IPS DF 19.7 (cell line): Measurements from ENCODE around the gene SLC9A8.

ENCODE experiments used
- DNase-seq: peaks from one replicate; pipeline ENCODE4 v3.0.0-alpha.2; 2013; ENCODE audit warnings: low read depth, low spot score

Gene SLC9A8

DNA sequence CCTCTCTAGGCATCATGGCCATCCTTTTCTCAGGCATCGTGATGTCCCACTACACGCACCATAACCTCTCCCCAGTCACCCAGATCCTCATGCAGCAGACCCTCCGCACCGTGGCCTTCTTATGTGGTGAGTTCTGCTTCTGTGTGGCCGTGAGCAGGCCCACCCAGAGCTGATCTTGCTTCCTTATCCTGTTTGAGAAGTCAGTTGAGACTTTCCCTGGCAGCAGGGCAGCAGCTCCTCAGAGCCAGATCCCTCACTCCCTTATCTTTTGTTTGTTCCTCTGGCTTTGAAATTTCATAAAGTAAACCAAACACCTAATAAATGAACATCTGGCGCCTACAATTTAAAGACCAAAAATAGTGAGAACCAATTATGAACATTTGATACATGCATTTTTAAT, 62.1 kb downstream of the SLC9A8 start:
- no peak for DNase-seq

DNA sequence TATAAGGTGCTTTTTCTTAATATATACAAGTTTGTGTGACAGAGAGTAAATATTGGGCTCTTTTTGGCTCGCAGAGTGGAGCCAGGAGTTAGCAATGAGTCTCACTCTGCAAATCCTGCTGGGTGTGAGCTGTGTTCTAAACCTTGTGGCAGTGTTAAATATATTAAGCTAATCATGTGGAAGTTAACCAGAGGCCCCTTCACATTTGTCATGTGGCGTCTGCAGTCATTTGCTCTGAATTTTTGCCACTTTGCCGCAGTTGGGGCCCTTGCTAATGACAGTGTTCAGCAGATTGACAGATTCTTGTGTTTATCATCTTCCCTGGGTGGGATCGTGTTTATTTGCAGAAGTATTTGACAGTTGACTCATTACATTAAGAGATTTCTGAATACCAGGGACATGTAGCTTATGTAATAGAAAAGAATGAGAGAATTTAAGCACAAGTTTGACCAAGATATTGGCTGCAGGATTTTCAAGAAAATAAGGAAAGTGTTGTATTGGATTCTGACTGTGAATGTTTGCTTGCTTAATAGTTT, 64.8 kb downstream of the SLC9A8 start:
- no peak for DNase-seq

DNA sequence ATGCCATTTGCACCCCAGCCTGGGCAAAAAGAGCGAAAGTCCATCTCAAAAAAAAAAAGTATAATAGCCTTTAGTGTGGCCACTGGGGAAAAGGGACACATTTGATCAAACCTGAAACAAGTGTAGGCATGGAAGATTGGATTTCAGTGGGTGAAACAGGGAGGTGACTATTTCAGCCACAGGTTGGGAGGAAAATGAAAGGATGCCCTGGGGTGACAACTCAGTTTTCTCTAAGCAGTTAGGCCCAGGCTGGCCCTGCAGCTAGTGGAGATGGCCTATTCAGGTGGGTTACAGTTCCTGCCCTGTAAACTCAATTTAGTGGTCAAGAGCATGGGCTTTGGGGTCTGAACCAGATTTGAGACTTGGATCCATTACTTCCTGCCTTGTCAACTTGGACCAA, 66.3 kb downstream of the SLC9A8 start:
- no peak for DNase-seq

DNA sequence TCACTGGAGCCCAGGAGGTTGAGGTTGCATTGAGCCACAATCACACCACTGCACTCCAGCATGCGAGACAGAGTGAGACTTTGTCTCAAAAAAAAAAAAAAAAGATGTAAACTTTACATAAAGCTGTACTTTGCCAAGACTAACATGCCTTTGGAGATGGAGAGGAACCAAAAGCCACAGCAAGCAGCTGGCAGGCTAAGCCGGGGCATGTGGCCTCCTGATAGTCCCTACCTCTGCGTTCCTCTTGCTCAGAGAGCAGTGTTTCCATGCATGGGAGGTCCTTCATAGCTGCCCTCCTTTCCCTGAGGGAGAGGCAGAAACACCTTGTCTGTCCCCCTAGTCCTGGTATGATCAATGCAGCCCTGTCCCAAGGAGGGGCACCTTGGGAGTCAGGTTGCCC, 67.5 kb downstream of the SLC9A8 start:
- no peak for DNase-seq

DNA sequence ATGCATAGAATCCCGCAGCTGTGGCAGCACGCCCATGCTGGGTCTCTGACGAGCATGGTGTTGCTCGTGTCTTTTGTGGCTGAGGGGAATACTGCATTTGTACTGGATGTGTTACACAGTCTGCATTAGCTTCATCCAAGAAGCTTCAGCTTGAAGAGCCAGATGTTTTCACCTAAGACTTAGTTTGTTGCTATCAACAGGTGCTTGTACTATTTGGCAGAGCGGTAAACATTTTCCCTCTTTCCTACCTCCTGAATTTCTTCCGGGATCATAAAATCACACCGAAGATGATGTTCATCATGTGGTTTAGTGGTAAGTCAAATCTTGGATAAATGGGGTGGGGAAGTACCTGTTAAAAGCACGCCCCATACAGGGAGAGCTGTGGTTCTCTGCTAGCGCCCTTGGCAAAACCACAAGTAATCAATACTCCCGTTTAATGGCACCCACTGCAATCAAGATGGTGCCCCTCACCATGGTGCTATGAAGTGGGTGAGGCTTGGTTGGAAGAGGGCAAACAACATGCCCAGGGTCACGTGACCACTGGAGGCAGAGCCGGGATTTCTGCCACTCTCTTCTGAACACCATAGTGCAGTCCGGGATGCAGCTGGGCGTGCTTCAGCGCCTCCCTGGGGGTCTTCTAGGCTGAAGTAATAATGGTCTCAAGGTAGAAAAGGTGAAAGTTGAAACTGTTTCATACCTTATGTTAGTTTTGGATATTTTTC, 68.3 kb downstream of the SLC9A8 start:
- DNase-seq, result no peak

DNA sequence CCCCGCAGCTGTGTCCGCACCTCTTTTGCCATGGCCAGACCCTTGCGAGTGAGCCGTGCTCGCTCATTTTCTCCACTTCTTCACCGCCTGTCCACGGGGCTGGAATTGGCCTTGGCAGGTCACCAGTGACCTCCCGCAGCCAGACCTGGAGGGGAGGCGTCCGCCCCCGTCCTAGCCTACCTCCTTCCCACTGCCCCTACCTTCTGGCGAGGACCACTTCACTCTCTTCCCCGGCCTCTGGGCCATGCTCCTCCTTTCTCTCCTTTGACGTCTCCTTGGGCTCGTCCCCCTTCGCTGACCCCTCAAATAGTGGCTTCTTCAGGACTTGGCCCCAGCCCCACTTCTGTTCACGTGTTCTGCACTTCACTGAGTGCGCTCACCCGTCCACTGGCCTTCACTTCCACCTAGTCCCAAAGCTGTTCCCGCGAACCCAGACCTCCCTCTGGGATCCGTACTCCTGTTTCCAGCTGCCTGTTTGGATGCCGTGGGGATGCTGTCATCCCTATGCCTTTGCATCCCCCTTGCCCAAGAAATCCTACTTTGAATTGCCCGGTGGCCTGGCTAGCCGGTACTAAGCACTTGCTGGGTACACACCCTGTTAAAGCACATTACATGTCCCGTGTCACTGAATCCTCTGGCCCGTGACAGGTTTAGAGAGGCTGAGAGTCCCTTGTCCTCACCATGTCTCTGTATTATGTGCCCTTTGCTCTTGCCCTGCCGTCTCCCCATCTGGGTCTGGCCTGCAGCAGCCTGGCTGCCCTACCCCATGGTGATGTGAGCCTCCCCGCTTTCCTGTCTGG, 69.7 kb downstream of the SLC9A8 start:
- no peak for DNase-seq

DNA sequence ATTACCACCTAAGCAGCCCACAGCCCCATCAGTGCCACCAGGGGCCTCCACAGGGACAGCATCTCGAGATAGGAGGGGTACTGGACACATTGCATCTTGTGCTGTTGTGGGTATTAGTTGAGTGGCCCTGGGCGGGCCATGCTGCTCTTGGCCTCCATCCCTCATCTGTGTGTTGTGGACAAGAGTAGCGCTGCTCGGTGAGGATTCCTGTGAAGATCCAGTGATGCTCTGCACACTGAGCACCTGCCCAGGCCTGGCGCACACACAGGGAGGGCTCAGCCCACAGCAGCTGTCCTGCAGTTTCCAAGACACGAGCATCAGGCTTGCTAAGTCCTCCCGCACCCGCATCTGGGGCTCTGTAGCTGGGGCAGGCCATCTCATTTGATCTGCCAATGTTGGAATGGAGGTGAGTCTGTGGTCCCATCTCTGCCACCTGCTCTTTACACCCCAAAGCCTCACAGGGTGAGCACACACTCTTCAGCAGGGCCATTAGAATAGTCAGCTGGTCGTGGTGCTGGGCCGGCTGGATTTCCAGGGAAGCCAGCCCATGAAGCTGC, 70.7 kb downstream of the SLC9A8 start:
- no peak for DNase-seq

DNA sequence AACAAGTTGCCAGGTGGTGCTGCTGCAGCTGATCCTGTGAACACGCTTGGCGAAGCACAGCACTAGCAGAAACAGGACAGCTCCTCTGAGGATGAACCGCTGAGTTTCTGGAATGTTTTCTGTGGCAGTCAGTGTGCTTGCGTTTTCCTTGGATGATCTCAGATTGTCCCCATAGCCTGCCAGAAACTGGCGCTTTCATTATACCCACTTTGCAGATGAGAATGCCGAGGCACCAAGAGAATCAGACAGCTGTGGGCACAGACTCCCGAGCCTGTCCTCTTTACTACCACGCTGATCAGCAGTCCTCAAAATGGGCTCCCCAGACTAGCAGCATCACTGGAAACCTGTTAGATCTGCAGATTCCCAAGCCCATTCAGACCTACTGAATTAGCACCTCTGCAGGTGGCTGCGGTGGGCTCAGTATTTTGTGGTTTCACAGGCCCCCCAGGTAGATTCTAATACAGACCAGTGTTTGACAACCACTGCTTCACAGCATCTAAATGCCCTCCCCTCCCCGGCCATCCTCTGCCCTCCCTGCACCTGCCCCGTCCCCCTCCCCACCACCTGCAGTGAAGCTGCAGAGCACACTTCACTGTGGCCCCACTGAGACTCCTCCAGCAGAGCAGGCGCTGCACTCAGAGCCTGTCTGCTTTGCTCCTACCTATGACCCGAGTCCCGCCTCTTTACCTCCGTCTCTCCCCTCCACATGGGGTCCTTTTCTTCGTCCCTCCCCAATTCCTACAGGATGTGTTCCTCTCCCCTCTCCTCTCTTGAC, 73.1 kb downstream of the SLC9A8 start:
- no peak for DNase-seq

DNA sequence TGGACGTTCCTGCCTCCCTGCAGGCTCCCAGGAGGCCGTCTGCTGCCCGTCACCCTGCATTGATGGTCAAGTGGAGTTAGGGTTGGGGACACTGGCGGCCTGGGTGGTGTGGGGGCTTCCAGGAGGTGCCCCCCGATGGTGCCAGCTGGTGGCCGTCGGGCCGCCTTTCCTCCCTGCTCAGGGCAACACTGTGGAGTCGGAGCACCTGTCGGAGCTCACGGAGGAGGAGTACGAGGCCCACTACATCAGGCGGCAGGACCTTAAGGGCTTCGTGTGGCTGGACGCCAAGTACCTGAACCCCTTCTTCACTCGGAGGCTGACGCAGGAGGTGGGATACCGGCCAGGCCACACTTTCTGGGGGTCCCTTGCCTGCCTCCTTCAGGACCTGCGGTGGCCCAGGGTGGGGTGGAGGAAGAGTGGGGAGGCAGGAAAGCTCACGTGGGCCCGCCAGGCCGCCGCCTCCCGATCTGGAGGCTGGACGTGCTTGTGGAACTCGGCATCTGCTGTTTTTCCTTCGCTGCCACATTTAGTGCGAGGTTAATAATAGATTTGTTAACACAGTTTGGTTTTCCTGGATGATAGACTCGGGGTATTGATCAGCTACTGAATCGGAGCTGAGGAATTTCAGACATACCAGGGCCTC, 74.1 kb downstream of the SLC9A8 start:
- no peak for DNase-seq

DNA sequence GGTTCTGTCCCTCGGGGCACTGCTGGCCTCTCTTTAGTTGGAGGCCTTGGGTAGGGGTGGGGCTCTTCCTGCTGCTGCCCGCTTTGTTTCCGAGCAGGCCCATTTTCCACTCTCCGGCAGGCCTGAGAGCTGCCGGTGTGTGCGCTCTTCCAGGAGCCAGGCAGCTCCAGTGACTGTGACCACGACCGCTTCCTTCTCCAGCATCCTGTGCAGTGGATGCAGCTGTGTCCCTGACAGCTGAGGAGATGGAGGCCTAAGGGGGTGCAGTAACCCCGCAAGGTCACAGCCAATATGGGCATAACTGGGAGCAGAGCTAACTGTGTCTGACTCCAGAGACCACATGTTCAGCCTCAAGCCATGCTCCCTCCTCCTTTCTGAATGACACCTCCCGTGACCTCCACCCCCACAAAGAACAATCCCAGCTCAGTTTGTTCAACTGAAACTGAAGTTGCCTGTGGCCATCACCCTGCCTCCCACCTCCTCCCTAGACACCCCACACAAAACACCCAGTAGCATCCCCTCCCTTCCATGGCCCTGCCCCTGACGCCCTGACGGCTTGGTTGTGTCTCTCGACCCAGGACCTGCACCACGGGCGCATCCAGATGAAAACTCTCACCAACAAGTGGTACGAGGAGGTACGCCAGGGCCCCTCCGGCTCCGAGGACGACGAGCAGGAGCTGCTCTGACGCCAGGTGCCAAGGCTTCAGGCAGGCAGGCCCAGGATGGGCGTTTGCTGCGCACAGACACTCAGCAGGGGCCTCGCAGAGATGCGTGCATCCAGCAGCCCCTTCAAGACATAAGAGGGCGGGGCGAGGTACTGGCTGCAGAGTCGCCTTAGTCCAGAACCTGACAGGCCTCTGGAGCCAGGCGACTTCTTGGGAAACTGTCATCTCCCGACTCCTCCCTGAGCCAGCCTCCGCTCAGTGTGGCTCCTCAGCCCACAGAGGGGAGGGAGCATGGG, 74.9 kb downstream of the SLC9A8 start:
- DNase-seq, result no peak

DNA sequence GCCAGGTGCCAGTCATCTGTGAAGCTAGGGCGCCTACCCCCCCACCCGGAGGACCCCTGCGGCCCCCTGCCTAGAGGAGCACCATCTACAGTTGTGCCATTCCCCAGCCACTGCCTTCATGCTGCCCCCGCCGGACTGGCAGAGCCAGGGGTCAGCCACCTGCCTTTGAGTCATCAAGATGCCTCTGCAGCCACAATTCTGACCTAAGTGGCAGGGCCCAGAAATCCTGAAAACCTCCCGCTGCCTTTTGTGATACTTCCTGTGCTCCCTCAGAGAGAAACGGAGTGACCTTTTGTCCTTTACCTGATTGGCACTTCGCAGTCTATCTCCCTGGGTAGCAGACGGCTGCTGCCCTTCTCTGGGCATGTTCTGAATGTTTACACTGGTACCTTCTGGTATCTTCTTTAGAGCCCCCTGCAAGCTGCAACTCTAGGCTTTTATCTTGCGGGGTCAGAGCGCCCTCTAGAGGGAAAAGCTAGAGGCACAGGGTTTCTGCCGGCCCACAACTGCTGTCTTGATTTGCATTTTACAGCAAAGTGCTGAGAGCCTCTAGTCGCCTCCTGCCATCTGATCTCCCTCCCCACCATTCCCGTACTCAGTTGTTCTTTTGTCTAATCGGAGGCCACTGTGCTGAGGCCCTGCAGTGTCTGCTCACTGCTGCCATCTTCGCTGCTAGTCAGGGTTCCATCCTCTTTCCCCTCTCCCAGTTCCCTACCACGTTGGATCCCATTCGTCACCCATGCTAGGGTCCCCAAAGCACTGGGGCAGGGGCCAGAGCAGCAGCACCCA, 75.8 kb downstream of the SLC9A8 start:
- peak; percentile 56 for DNase-seq

DNA sequence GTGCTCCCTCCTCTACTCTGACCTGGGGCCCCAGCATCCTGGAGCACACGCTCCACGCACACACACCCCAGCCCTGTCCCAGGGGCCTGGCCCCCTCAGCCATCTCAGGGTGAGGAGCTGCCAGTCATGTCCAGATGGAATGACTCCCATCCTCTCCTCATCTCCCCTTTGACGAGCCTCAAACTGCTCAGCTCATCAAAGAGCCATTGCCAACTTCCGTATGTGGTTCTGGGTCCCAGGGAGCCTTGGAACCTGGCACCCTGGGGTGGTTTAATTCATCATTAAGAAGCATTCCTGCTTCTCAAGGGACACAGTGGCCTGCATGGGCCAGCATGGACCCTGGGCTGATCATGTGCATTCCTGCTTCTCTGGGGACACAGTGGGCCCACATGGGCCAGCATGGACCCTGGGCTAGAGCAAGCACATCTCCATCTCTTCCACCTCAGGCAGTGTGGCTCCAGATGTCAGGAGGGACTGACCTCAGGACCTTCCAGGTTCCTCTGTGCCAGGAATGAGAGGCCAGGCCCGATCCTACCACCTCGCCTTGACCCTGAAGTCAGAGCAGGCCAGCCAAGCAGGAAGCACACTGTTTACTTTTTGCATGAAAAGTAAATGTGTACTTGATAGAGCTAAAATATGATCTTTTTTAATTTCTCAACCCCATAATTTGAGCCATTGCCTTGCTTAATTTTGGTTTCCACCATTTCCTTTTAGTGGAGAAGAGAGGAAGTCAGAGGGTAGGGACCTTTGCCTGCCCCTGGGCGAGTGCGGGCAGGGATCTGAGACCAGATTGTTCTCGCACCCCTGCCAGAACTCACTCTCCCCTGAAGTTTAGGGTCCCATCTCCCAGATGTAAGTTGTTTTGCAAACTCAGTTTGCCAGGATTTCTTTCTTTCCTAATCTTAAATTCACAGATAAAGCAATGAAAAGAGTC, 76.6 kb downstream of the SLC9A8 start:
- DNase-seq, result no peak

DNA sequence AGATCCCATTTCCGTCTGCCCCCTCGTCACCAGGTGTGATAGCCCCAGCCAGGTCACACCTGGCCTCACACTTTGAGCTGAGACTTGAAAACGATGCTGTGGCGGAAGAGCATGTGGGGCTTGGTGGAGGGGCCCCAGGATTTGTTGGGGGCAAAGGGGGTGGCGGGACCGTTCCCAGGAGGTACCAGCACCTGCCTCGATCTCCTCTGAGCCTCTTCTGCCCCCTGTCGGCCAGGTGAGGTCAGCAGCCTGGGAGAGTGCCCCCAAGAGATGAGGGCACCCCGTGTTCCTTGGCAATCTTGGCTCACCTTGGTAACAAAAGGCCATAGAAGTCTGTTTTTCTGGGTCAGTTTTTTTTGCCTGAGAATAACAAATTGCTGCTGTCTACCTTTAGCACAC, 77.3 kb downstream of the SLC9A8 start:
- no peak for DNase-seq

DNA sequence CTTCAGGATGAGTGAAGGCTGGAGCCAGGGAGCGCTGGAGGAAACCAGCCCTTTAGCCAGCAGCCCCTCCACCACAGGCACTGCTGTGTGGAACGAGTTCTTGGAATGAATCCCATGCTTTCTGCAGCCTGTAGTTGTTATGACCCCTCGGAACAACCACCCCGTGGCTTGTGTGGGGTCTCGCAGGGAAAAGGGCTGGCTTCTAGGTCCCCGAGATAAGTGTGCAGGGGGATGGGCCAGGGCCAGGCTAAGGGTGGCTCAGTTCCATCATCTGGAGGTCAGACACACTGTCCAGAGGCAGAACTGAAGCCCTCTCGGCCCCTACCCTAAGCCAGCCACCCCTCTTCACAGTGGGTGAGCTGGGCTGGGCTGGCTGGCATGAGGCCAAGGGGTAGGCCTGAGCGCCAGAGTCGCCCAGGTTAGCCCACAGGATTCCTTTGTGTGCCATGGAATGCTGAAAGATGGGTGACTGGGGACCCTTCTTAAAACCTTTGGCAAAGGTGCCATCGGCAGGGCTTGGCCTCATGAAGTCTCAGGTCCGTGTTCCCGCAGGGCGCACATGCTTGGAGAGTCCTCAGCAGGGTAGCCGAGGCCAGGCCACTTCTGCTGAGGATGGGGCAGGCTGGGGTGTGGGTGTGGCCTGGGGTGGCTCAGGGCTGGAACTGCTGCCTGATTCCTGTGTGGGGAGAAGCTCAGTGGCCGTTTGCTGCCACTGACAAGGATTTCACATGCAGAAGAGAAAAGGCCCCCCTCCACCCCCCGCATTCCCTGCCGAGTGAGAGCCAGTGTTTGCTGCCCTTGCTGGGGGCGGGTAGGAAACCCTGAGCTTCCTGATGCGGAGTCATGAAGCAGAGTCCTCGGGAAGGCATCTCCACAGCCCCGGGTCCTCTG, 78.1 kb downstream of the SLC9A8 start:
- no peak for DNase-seq

DNA sequence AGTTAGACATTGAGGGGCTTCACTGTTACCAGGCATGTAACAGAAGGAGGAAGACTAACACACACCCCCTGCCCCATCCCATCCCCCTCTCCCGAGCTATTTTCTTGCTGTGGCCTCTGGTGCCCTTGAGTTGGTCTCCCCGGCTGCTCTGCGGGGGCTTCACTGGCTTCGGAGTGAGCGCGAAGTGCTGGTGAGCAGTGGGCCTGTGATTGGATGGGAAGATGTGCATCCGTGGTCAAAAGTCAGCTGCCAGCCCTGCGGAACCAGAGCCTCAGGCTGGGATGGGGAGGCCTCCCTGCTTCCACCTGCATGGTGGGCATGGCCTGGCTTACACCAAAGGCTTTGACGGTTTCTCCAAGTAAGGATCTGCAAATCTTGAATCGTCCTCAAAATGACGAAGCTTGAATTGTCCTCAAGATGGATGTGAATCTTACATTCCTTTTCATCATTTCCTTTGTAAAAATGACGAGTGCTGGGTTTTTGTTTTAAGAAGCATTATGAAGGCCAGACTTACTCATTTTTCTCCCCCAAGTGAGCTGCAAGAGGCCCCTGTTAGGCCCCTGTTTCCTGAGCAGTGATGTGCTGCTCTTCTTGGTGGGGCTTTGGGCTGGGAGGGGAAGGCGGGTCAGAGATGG, 79.0 kb downstream of the SLC9A8 start:
- no peak for DNase-seq

DNA sequence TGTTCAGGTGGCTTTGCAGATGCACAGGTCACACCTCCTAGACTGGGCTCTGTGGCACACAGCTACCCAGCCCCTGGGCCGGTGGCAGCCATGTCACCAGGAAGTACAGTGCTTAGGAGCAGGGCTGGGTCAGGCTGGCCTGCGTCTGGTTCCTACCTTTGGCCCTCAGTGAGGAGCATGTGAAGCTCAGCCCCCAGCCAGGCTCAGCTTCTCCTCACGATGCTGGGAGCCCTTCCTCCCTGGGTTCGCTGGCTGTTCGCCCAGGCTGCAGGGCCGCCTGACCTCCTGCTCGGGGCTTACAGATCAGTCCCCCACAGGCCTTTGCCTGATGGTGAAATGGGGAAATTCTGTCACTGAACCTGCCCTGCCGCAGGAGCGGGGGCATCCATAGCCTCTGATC, 79.6 kb downstream of the SLC9A8 start:
- no peak for DNase-seq

DNA sequence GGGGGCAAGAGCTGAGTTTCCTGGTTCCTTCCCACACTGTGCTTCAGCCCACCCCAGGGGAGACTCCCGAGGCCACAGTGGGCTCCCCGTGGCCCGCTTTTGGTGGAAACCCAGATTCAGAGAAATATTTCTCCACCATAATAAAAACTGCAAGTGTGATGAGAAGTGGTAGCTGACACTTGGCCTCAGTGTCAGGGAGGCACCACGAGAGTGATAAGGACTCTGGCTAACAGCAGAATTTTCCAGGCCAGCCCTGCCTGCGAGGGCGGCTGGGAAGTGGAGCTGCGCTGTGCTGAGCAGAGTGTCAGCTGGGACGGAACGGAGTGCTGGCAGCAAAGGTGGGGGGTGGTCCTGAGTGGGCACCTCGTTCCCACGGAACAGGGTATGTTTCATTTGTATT, 80.2 kb downstream of the SLC9A8 start:
- DNase-seq, result no peak
